ENCODE results near the gene CALHM3.

CALHM3 gene

GRCh38 chr10:103448746-103449145 lies 30.3 kb downstream of the CALHM3 start:
- DNase-seq: no peak

- DNase-seq: no peak
Observed at GRCh38 chr10:103447187-103447586, 31.9 kb downstream of the CALHM3 start.

GRCh38 chr10:103445767-103446567 lies 33.1 kb downstream of the CALHM3 start:
- DNase-seq: no peak

GRCh38 chr10:103445366-103445765 lies 33.7 kb downstream of the CALHM3 start:
- DNase-seq: no peak

GRCh38 chr10:103444478-103444877 lies 34.6 kb downstream of the CALHM3 start:
- no peak for DNase-seq

GRCh38 chr10:103443475-103444185 lies 35.4 kb downstream of the CALHM3 start:
- no peak for DNase-seq

- no peak for DNase-seq
Observed at GRCh38 chr10:103442031-103442461, 37.0 kb downstream of the CALHM3 start.

- no peak for DNase-seq
Observed at GRCh38 chr10:103441611-103442010, 37.4 kb downstream of the CALHM3 start.

- no peak for DNase-seq
Observed at GRCh38 chr10:103441206-103441605, 37.8 kb downstream of the CALHM3 start.

GRCh38 chr10:103440416-103440815 lies 38.6 kb downstream of the CALHM3 start:
- DNase-seq: no peak

- no peak for DNase-seq
Observed at GRCh38 chr10:103439776-103440175, 39.3 kb downstream of the CALHM3 start.

GRCh38 chr10:103433858-103434257 lies 45.2 kb downstream of the CALHM3 start:
- DNase-seq: no peak

- DNase-seq: no peak
Observed at GRCh38 chr10:103431902-103432301, 47.1 kb downstream of the CALHM3 start.

- no peak for DNase-seq
Observed at GRCh38 chr10:103429647-103430046, 49.4 kb downstream of the CALHM3 start.

- DNase-seq: no peak
Observed at GRCh38 chr10:103428989-103429643, 49.9 kb downstream of the CALHM3 start.

- no peak for DNase-seq
Observed at GRCh38 chr10:103427866-103428265, 51.2 kb downstream of the CALHM3 start.

GRCh38 chr10:103423748-103424147 lies 55.3 kb downstream of the CALHM3 start:
- DNase-seq: no peak

All from eye (tissue), 1 donor.